Peyer's patch (tissue), 4 donors: ENCODE measurements around the gene FTO.

Experiments
- CTCF ChIP-seq, 6 experiments: fragments of 450-650 bp in 4 of 6; fragments of 200-600 bp in 2 of 6; sonication (generic) in 1 of 6; IDR thresholded peaks; one replicate each; pipeline ENCODE4 v1.5.1; 2017 to 2019; ENCODE audit warnings: antibody characterized with exemption in 6 of 6, mild to moderate bottlenecking in 3 of 6, moderate library complexity in 1 of 6
- POLR2A ChIP-seq, 2 donors: fragments of 450-650 bp; IDR thresholded peaks; one replicate each; pipeline ENCODE4 v1.5.1; 2017; ENCODE audit warnings: antibody characterized with exemption in 2 of 2, mild to moderate bottlenecking in 2 of 2, moderate library complexity in 2 of 2

GRCh38 chr16:53708490-53708889 is 4.5 kb downstream of the FTO start:
- TF ChIP-seq CTCF (IDR thresholded peaks at IDR 0.05), result no peak
- no peak for TF ChIP-seq POLR2A (IDR thresholded peaks at IDR 0.05)
